Measurements from ENCODE around the gene PTPN5. TPM values are rescaled to one million over a fixed set of nuclear protein-coding genes. Genes with fewer than 3 reads are reported as not detected.
A peak's percentile ranks its signal among the peaks of the same experiment; 100 is the strongest.

PTPN5 gene
- polyA plus RNA-seq, 3 donors = not detected

DNA sequence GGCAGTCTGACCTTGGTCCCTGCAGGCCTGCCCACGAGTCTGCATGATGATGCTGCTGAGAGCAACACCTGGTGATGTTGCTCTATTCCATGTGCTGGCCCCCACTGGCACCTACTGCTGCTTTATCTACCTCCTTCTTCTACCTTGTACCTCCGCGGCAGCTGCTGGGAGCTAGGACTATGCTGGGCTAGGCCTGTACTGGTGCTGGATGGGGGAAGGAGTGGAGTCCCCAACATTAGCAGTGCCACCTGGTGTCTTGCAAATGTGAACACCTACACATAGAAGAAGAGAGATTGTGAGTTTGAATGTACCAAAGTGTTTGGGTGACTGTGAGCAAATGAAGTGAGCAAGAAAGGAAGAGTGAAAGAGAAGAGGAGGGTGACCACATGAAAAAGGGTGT, 30.5 kb downstream of the PTPN5 start:
- Histone ChIP-seq H3K9ac (ENCODE audit: insufficient read depth, low read length, poor library complexity, severe bottlenecking) (no peak overlapping the region), H3K4me2 (replicated peaks; ENCODE audit: extremely low read depth, low read length, poor library complexity, severe bottlenecking) (no peak overlapping the region), H3K4me3 (replicated peaks in 1 of 3; ENCODE audit: low read depth in 2 of 3, low read length in 3 of 3) (no peak overlapping the region), H3K79me2 (ENCODE audit: insufficient read depth, low read length) (no peaks in the 10 kb centered on the region), H3K27me3 (ENCODE audit: control insufficient read depth in 2 of 2, insufficient read depth in 2 of 2, low read length in 2 of 2) (no peaks in the 10 kb centered on the region), H3K9me3 (replicated peaks in 1 of 2; ENCODE audit: control insufficient read depth in 1 of 2, insufficient read depth in 1 of 2, low read length in 2 of 2) (no peaks in the 10 kb centered on the region), H3K27ac (ENCODE audit: low read depth in 1 of 2, low read length in 2 of 2) (no peak overlapping the region), H3K36me3 (replicated peaks in 1 of 2; ENCODE audit: control insufficient read depth in 1 of 2, insufficient read depth in 2 of 2, low read length in 2 of 2) (no peaks in the 10 kb centered on the region), H2AFZ (ENCODE audit: insufficient read depth, low read depth, low read length, poor library complexity, severe bottlenecking) (no peak overlapping the region), H3K4me1 (ENCODE audit: control insufficient read depth in 1 of 2, insufficient read depth in 2 of 2, low read length in 2 of 2) (no peaks in the 10 kb centered on the region), H4K20me1 (ENCODE audit: insufficient read depth, low read length) (no peaks in the 10 kb centered on the region)
- TF ChIP-seq, protein P1, sequence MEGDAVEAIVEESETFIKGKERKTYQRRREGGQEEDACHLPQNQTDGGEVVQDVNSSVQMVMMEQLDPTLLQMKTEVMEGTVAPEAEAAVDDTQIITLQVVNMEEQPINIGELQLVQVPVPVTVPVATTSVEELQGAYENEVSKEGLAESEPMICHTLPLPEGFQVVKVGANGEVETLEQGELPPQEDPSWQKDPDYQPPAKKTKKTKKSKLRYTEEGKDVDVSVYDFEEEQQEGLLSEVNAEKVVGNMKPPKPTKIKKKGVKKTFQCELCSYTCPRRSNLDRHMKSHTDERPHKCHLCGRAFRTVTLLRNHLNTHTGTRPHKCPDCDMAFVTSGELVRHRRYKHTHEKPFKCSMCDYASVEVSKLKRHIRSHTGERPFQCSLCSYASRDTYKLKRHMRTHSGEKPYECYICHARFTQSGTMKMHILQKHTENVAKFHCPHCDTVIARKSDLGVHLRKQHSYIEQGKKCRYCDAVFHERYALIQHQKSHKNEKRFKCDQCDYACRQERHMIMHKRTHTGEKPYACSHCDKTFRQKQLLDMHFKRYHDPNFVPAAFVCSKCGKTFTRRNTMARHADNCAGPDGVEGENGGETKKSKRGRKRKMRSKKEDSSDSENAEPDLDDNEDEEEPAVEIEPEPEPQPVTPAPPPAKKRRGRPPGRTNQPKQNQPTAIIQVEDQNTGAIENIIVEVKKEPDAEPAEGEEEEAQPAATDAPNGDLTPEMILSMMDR (IDR thresholded peaks at IDR 0.05) = no peak
- Mint-ChIP-seq H3K36me3 (no peaks in the 10 kb centered on the region), H3K27me3 (ENCODE audit: low read depth in 3 of 3) (peaks cover 5 to 8% (median 7%) of the 10 kb centered on the region in 3 donors), H3K27ac (no peak overlapping the region), H3K9me3 (no peaks in the 10 kb centered on the region), H3K4me3 (no peak overlapping the region), H3K4me1 (peaks cover 3% of the 10 kb centered on the region)
- WGBS (ENCODE audit: insufficient coverage) = 100% methylated on average over 1 of the region's 3 CpGs
- intact Hi-C loops (cut with micrococcal nuclease) = no loop called here
- DNase-seq = no peak

DNA sequence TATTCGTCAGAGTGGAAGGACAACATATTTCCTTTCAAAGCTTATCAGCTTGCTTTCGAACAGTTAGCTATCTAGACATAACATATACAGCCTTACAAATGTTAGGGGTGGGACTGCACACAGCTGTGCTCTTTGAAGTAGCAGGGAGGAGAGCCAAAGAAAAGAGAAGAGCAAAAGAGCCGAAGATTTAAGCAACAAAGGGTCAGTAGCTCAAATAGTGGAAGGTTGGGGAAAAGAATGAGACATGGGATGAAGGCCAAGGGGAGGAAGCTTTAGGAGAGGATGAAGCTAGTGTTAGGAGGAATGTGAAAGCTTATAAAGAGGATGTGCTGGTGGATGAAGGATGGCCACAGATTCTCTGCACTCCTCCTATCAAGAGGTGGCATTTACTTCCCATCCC, 33.8 kb downstream of the PTPN5 start:
- DNase-seq = no peak
- H3K4me1 Mint-ChIP-seq = no peaks in the 10 kb centered on the region
- Histone ChIP-seq H3K9ac (ENCODE audit: insufficient read depth, low read length, poor library complexity, severe bottlenecking) (no peak overlapping the region), H4K20me1 (ENCODE audit: insufficient read depth, low read length) (no peaks in the 10 kb centered on the region), H3K4me3 (replicated peaks in 1 of 3; ENCODE audit: low read depth in 2 of 3, low read length in 3 of 3) (no peak overlapping the region), H3K36me3 (replicated peaks in 1 of 2; ENCODE audit: control insufficient read depth in 1 of 2, insufficient read depth in 2 of 2, low read length in 2 of 2) (no peaks in the 10 kb centered on the region), H3K79me2 (ENCODE audit: insufficient read depth, low read length) (no peaks in the 10 kb centered on the region), H3K27ac (ENCODE audit: low read depth in 1 of 2, low read length in 2 of 2) (no peak overlapping the region), H3K27me3 (ENCODE audit: control insufficient read depth in 2 of 2, insufficient read depth in 2 of 2, low read length in 2 of 2) (peaks cover 0 to 2% of the 10 kb centered on the region in 2 donors), H2AFZ (ENCODE audit: insufficient read depth, low read depth, low read length, poor library complexity, severe bottlenecking) (no peak overlapping the region), H3K4me2 (replicated peaks; ENCODE audit: extremely low read depth, low read length, poor library complexity, severe bottlenecking) (no peak overlapping the region), H3K4me1 (ENCODE audit: control insufficient read depth in 1 of 2, insufficient read depth in 2 of 2, low read length in 2 of 2) (no peaks in the 10 kb centered on the region), H3K9me3 (replicated peaks in 1 of 2; ENCODE audit: control insufficient read depth in 1 of 2, insufficient read depth in 1 of 2, low read length in 2 of 2) (no peaks in the 10 kb centered on the region)
- H3K27me3 Mint-ChIP-seq (ENCODE audit: low read depth in 3 of 3) = peaks cover 6 to 9% (median 6%) of the 10 kb centered on the region in 3 donors
- H3K4me3 Mint-ChIP-seq = peak overlapping the region in 1 of 2 donors; percentile 3
- TF ChIP-seq, protein P1 (IDR thresholded peaks at IDR 0.05) = no peak
- no peaks in the 10 kb centered on the region for H3K36me3 Mint-ChIP-seq
- peaks cover 0 to 3% (median 0%) of the 10 kb centered on the region in 7 donors for H3K9me3 Mint-ChIP-seq
- 94% methylated on average over 1 of the region's 3 CpGs for WGBS (ENCODE audit: insufficient coverage)
- H3K27ac Mint-ChIP-seq = no peak overlapping the region
- intact Hi-C loops (cut with micrococcal nuclease) = no loop called here
